Esophagus squamous epithelium (tissue), 4 donors: ENCODE data around the gene MADCAM1.

ENCODE experiments used
- CTCF ChIP-seq, 6 experiments: fragments of 450-650 bp in 4 of 6; fragments of 200-600 bp in 2 of 6; sonication (generic) in 2 of 6; IDR thresholded peaks; one replicate each; pipeline ENCODE4 v1.5.1; 2016 to 2019; ENCODE audit warnings: antibody characterized with exemption in 6 of 6, mild to moderate bottlenecking in 4 of 6, moderate library complexity in 4 of 6
- POLR2A ChIP-seq, 4 donors: fragments of 450-650 bp; IDR thresholded peaks; one replicate each; pipeline ENCODE4 v1.6.1; 2017; ENCODE audit warnings: antibody characterized with exemption in 4 of 4, mild to moderate bottlenecking in 4 of 4, moderate library complexity in 3 of 4

GRCh38 chr19:485077-485476 lies 11.2 kb upstream of the MADCAM1 start:
- no peak for TF ChIP-seq CTCF (IDR thresholded peaks at IDR 0.05)
- no peak for TF ChIP-seq POLR2A (IDR thresholded peaks at IDR 0.05)
